HG03135 (cell line): ENCODE measurements around the gene LRRC61.
"Not testable (repeated sequence)": the region's sequence is repeated elsewhere in the genome, so short reads cannot be mapped to it uniquely, and the experiment has no call there.

Source experiments
- ATAC-seq: cut with Tn5 transposase; IDR thresholded peaks from one replicate; pipeline ENCODE4 v1.9.1; 2021; ENCODE audit warnings: mild to moderate bottlenecking, moderate library complexity; ENCODE audit not compliant: unreplicated experiment

Gene LRRC61

GRCh38 chr7:150380463-150380862 lies 57.3 kb downstream of the LRRC61 start:
- ATAC-seq = no peak

GRCh38 chr7:150381096-150381495 lies 57.9 kb downstream of the LRRC61 start:
- ATAC-seq = no peak

- no peak for ATAC-seq
Observed at GRCh38 chr7:150381785-150382122, 58.6 kb downstream of the LRRC61 start.

GRCh38 chr7:150382123-150382843 lies 59.1 kb downstream of the LRRC61 start:
- ATAC-seq = no peak

DNA sequence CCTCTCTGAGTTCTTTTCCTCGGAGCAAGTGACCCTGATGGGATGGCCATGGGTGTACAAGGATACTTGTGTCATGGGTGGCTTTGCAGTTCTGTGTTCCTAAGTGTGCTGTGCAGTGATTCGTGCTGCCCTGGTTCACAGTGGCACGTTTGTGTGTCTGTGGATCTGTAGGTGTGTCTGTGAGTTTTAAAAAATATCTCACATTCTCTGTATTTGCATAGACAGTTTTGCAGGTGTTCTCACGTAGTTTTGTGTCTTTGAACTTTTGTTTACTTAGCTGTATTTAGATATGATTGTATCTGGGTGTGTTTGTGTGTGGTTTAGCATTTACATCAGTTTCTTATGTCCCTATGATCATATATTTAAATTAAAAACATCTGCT lies 59.7 kb downstream of the LRRC61 start:
- no peak for ATAC-seq

- no peak for ATAC-seq
Observed at GRCh38 chr7:150383710-150384397, 60.7 kb downstream of the LRRC61 start.

DNA sequence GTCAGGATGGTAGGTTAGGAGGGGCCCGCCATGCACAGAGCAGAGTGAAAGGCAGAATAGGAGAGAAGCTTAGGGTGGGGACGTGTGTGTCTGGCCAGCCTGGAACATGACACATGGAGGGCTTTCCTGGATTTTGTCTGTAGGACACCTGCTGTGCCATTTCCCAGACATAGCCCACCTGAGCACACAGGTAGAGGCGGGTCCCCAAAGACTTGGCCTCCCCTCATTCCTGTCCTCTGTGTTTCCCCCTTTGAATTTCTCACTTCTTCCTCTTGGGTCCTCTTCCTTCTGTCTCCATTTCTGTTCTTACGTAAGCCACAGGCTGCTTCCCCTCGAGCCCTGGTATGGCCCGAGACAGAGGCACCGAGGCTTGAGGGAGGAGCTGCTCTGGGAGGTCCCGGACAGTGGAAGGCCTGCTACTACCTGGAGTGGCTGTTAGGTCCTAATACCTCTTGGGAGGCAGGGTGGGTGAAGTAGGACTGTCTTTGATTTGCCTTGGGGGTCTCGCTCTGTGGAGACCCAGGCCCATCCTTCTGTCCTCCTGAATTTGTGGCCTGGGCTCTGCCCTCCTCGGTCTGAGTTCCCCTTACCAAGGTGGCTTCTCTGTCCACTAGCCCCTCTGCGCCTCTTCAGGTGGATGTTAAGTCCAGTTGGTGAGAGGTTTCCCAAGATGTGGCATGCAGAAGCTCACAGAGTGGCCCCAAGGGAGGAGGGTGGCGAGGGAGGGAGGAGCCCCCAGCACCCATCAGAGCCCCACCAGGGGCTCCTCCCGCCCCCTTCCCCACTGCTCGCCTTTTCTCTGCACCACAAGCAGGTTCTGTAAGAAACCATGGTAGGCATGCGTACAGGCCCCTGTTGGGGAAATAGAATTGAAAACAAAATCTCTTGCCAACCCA lies 61.5 kb downstream of the LRRC61 start:
- no peak for ATAC-seq

GRCh38 chr7:150385302-150385723 lies 62.2 kb downstream of the LRRC61 start:
- no peak for ATAC-seq

- ATAC-seq = not testable (repeated sequence)
Observed at GRCh38 chr7:150385884-150386283, 62.7 kb downstream of the LRRC61 start.
